HepG2 (cell line): ENCODE results near the gene GAR1. TPM values are rescaled to one million over a fixed set of nuclear protein-coding genes. Genes with fewer than 3 reads are reported as not detected.

Source experiments
- CBX2 ChIP-seq, 2 experiments: fragments of 200-600 bp in 1 of 2; sonication (generic); formaldehyde crosslinking in 1 of 2; IDR thresholded peaks; 2 replicates each; pipeline versions ENCODE4 v1.7.0 to v1.8.1; 2018 to 2022; ENCODE audit warnings: low read depth in 2 of 2, low read length in 1 of 2, mild to moderate bottlenecking in 1 of 2, missing genetic modification reagents in 1 of 2
- POLR2AphosphoS2 ChIP-seq: IDR thresholded peaks from 2 replicates; pipeline ENCODE4 v1.6.1; 2011; ENCODE audit warnings: low read depth, low read length, improper control_type of control experiment
- STAT5B ChIP-seq: sonication (generic); formaldehyde crosslinking; IDR thresholded peaks from 2 replicates; pipeline ENCODE4 v1.4.0; 2020; ENCODE audit warnings: missing genetic modification reagents
- TCF7 ChIP-seq: sonication (generic); IDR thresholded peaks from 2 replicates; pipeline ENCODE4 v1.6.1; 2016; ENCODE audit warnings: antibody characterized with exemption, low read depth
- THYN1 ChIP-seq: sonication (generic); formaldehyde crosslinking; IDR thresholded peaks from 2 replicates; pipeline ENCODE4 v1.8.1; 2023; ENCODE audit warnings: low read depth, mild to moderate bottlenecking, moderate library complexity, missing genetic modification reagents, borderline replicate concordance
- ZNF333 ChIP-seq: sonication (generic); formaldehyde crosslinking; IDR thresholded peaks from 2 replicates; pipeline ENCODE4 v1.4.0; 2020; ENCODE audit warnings: mild to moderate bottlenecking, missing genetic modification reagents, borderline replicate concordance
- ZNF569 ChIP-seq: sonication (generic); formaldehyde crosslinking; IDR thresholded peaks from 2 replicates; pipeline ENCODE4 v1.5.0; 2020; ENCODE audit warnings: mild to moderate bottlenecking, missing genetic modification reagents, moderate library complexity, borderline replicate concordance
- ZNF678 ChIP-seq: sonication (generic); formaldehyde crosslinking; IDR thresholded peaks from 2 replicates; pipeline ENCODE4 v1.4.0; 2020; ENCODE audit warnings: mild to moderate bottlenecking, missing genetic modification reagents
- ZNF75D ChIP-seq: sonication (generic); formaldehyde crosslinking; IDR thresholded peaks from 2 replicates; pipeline ENCODE4 v1.8.1; 2023; ENCODE audit warnings: missing genetic modification reagents, mild to moderate bottlenecking, borderline replicate concordance
- ZNF841 ChIP-seq: sonication (generic); formaldehyde crosslinking; IDR thresholded peaks from 2 replicates; pipeline ENCODE4 v1.8.1; 2023; ENCODE audit warnings: missing genetic modification reagents, borderline replicate concordance
- polyA plus RNA-seq, 8 experiments: library from polyadenylated mRNA; depleted of rRNA in 3 of 8; stranded (reverse) in 7 of 8; unstranded in 1 of 8; fragments of >200 nt; fragmentation: Illumina TruSeq in 4 of 8; extraction: Trizol in 4 of 8; gene quantifications; 2 replicates each; pipeline versions ENCODE4 v1.2.1 to v1.2.3, GENCODE V29; 2011 to 2016; ENCODE audit warnings: low read depth in 4 of 8, missing spikeins in 1 of 8, mixed read lengths in 1 of 8; ENCODE audit not compliant: insufficient read depth in 1 of 8
- total RNA-seq, 5 experiments: library from RNA; depleted of rRNA; stranded (reverse); fragments of >200 nt; fragmentation: Illumina TruSeq; extraction: Trizol; gene quantifications; 2 replicates each; pipeline ENCODE4 v1.2.3, GENCODE V29; 2016; ENCODE audit warnings: low read depth in 1 of 5
- TF ChIP-seq, protein P1 (sequence below): sonication (generic); formaldehyde crosslinking; IDR thresholded peaks from 2 replicates; pipeline ENCODE4 v1.5.1; 2020; ENCODE audit warnings: missing genetic modification reagents, mild to moderate bottlenecking, borderline replicate concordance
- TF ChIP-seq, protein P2 (sequence below): sonication (generic); formaldehyde crosslinking; IDR thresholded peaks from 2 replicates; pipeline ENCODE4 v1.4.0; 2020; ENCODE audit warnings: missing genetic modification reagents, mild to moderate bottlenecking, borderline replicate concordance
- TF ChIP-seq, protein P3 (sequence below): sonication (generic); formaldehyde crosslinking; IDR thresholded peaks from 2 replicates; pipeline ENCODE4 v1.9.0; 2022; ENCODE audit warnings: missing genetic modification reagents, mild to moderate bottlenecking, borderline replicate concordance
- TF ChIP-seq, protein P4 (sequence below): sonication (generic); formaldehyde crosslinking; IDR thresholded peaks from 2 replicates; pipeline ENCODE4 v1.4.0; 2020; ENCODE audit warnings: missing genetic modification reagents

GAR1 gene
- total and polyA plus RNA-seq, 2 of the 13 experiments (the other 11 are each of a cell fraction or from before 2014, with no cell fraction given): 11.3 to 11.4 TPM

DNA sequence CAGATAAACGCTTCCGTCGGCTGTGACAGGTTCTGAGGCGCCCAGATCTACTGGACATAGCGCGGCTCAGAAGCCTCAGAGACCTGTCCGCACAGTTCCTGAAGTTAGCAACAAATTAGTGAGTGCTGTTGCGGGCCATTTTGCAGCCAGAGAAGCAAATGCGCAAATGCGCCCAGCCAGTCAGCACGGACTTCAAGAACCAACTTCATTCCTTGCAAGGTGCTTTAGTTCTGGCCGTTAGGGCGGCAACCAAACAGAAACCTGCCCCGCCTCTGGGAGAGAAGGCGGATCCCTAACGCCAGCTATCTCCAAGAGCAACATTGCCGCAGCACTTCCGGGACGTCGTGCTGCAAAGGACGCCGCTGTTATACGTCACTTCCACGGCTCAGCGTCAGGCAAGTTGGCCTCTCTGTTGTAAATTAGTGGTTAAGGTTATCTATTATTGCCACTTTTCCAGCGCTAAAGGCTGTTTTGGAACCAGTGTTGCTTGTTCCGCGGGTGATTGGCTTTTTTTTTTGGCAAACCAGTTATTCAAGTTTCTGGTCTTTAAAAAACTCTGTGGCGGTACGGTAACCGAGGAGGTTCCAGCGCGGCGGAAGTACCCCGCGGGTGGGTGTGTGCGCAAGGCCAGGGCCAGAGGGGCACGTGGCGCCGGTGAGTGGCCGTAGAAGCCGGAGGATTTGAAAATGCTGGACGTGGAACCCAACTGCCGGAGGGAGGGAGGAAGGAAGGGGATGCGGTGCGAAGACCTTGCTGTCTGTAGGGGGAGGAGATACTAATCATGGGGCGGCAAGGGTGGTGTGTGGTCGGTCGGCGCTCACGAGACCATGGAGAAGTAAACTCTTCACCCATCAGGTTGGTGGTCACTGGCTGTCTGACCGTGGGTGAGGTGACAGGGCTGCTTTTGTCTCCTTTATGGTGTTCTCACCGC, at the start of gene GAR1 (continued):
- TF ChIP-seq, protein P1, sequence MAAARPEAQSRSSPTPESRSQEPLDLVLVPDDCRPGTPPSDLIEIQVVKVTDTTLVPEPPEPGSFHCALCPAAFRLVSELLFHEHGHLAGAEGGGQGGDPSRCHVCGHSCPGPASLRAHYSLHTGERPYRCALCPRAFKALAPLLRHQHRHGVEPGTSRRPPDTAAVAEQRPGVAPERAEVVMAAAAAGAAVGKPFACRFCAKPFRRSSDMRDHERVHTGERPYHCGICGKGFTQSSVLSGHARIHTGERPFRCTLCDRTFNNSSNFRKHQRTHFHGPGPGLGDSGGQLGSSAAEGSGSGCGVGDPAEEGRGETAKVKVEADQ: no peak
- 0 out of 2 replicates have a peak, but pooled peaks have one; percentile 3 for TF ChIP-seq TCF7
- TF ChIP-seq STAT5B (CRISPR knock-in tag): no peak
- TF ChIP-seq, protein P2, sequence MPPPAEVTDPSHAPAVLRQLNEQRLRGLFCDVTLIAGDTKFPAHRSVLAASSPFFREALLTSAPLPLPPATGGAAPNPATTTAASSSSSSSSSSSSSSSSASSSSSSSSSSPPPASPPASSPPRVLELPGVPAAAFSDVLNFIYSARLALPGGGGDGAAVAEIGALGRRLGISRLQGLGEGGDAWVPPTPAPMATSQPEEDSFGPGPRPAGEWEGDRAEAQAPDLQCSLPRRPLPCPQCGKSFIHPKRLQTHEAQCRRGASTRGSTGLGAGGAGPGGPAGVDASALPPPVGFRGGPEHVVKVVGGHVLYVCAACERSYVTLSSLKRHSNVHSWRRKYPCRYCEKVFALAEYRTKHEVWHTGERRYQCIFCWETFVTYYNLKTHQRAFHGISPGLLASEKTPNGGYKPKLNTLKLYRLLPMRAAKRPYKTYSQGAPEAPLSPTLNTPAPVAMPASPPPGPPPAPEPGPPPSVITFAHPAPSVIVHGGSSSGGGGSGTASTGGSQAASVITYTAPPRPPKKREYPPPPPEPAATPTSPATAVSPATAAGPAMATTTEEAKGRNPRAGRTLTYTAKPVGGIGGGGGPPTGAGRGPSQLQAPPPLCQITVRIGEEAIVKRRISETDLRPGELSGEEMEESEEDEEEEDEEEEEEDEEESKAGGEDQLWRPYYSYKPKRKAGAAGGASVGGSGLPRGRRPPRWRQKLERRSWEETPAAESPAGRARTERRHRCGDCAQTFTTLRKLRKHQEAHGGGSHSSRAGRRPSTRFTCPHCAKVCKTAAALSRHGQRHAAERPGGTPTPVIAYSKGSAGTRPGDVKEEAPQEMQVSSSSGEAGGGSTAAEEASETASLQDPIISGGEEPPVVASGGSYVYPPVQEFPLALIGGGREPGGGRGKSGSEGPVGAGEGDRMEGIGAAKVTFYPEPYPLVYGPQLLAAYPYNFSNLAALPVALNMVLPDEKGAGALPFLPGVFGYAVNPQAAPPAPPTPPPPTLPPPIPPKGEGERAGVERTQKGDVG (CRISPR knock-in tag): no peak
- TF ChIP-seq ZNF333: peak; percentile 68; the same call in 1 of the 2 replicates
- TF ChIP-seq ZNF75D (CRISPR knock-in tag): no peak
- TF ChIP-seq ZNF841 (CRISPR knock-in tag): peak; percentile 50; the same call in 1 of the 2 replicates
- TF ChIP-seq, protein P3, sequence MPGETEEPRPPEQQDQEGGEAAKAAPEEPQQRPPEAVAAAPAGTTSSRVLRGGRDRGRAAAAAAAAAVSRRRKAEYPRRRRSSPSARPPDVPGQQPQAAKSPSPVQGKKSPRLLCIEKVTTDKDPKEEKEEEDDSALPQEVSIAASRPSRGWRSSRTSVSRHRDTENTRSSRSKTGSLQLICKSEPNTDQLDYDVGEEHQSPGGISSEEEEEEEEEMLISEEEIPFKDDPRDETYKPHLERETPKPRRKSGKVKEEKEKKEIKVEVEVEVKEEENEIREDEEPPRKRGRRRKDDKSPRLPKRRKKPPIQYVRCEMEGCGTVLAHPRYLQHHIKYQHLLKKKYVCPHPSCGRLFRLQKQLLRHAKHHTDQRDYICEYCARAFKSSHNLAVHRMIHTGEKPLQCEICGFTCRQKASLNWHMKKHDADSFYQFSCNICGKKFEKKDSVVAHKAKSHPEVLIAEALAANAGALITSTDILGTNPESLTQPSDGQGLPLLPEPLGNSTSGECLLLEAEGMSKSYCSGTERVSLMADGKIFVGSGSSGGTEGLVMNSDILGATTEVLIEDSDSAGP (CRISPR knock-in tag): peak; percentile 76; the same call in 1 of the 2 replicates
- TF ChIP-seq, protein P4, sequence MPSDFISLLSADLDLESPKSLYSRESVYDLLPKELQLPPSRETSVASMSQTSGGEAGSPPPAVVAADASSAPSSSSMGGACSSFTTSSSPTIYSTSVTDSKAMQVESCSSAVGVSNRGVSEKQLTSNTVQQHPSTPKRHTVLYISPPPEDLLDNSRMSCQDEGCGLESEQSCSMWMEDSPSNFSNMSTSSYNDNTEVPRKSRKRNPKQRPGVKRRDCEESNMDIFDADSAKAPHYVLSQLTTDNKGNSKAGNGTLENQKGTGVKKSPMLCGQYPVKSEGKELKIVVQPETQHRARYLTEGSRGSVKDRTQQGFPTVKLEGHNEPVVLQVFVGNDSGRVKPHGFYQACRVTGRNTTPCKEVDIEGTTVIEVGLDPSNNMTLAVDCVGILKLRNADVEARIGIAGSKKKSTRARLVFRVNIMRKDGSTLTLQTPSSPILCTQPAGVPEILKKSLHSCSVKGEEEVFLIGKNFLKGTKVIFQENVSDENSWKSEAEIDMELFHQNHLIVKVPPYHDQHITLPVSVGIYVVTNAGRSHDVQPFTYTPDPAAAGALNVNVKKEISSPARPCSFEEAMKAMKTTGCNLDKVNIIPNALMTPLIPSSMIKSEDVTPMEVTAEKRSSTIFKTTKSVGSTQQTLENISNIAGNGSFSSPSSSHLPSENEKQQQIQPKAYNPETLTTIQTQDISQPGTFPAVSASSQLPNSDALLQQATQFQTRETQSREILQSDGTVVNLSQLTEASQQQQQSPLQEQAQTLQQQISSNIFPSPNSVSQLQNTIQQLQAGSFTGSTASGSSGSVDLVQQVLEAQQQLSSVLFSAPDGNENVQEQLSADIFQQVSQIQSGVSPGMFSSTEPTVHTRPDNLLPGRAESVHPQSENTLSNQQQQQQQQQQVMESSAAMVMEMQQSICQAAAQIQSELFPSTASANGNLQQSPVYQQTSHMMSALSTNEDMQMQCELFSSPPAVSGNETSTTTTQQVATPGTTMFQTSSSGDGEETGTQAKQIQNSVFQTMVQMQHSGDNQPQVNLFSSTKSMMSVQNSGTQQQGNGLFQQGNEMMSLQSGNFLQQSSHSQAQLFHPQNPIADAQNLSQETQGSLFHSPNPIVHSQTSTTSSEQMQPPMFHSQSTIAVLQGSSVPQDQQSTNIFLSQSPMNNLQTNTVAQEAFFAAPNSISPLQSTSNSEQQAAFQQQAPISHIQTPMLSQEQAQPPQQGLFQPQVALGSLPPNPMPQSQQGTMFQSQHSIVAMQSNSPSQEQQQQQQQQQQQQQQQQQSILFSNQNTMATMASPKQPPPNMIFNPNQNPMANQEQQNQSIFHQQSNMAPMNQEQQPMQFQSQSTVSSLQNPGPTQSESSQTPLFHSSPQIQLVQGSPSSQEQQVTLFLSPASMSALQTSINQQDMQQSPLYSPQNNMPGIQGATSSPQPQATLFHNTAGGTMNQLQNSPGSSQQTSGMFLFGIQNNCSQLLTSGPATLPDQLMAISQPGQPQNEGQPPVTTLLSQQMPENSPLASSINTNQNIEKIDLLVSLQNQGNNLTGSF (CRISPR knock-in tag): no peak
- 0 out of 2 replicates have a peak, but pooled peaks have one; percentile 31 for TF ChIP-seq ZNF678 (CRISPR knock-in tag)
- 0 out of 2 replicates have a peak, but pooled peaks have one; percentile 74 for TF ChIP-seq ZNF569 (CRISPR knock-in tag)
- TF ChIP-seq POLR2AphosphoS2: no peak
- TF ChIP-seq CBX2 (IDR thresholded peaks at IDR 0.05; ENCODE audit: low read depth, low read length): no peak
- no peak for TF ChIP-seq CBX2 (CRISPR knock-in tag; IDR thresholded peaks at IDR 0.05; ENCODE audit: low read depth)
- TF ChIP-seq THYN1 (CRISPR knock-in tag): no peak
